GM12801 (cell line): ENCODE data around the gene INPP1.

Experiments used
- TF ChIP-seq, protein P1 (sequence below): IDR thresholded peaks from one replicate; pipeline ENCODE4 v1.5.1; 2011; ENCODE audit warnings: control low read depth; ENCODE audit not compliant: insufficient read length; ENCODE audit errors: extremely low read depth

The INPP1 gene

DNA sequence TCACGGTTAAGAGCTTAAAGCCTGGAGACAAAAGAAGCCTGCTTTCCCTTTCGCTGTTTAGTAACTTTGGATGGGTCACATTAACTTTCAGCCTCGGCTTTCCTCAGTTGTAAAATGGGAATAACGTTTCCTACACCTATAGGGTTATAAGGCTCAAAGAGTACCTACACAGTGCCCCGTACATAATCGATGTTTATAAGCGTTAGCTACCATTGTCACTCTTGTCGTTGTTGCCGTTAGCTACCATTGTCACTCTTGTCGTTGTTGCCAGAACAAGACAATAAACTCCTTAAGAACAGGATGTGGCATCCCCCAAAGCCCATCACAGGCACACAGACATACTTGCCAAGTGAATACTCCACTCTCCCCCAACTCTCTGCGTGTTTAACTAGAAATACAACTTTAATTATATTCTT, 63.9 kb downstream of the INPP1 start:
- TF ChIP-seq, protein P1, sequence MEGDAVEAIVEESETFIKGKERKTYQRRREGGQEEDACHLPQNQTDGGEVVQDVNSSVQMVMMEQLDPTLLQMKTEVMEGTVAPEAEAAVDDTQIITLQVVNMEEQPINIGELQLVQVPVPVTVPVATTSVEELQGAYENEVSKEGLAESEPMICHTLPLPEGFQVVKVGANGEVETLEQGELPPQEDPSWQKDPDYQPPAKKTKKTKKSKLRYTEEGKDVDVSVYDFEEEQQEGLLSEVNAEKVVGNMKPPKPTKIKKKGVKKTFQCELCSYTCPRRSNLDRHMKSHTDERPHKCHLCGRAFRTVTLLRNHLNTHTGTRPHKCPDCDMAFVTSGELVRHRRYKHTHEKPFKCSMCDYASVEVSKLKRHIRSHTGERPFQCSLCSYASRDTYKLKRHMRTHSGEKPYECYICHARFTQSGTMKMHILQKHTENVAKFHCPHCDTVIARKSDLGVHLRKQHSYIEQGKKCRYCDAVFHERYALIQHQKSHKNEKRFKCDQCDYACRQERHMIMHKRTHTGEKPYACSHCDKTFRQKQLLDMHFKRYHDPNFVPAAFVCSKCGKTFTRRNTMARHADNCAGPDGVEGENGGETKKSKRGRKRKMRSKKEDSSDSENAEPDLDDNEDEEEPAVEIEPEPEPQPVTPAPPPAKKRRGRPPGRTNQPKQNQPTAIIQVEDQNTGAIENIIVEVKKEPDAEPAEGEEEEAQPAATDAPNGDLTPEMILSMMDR = no peak

DNA sequence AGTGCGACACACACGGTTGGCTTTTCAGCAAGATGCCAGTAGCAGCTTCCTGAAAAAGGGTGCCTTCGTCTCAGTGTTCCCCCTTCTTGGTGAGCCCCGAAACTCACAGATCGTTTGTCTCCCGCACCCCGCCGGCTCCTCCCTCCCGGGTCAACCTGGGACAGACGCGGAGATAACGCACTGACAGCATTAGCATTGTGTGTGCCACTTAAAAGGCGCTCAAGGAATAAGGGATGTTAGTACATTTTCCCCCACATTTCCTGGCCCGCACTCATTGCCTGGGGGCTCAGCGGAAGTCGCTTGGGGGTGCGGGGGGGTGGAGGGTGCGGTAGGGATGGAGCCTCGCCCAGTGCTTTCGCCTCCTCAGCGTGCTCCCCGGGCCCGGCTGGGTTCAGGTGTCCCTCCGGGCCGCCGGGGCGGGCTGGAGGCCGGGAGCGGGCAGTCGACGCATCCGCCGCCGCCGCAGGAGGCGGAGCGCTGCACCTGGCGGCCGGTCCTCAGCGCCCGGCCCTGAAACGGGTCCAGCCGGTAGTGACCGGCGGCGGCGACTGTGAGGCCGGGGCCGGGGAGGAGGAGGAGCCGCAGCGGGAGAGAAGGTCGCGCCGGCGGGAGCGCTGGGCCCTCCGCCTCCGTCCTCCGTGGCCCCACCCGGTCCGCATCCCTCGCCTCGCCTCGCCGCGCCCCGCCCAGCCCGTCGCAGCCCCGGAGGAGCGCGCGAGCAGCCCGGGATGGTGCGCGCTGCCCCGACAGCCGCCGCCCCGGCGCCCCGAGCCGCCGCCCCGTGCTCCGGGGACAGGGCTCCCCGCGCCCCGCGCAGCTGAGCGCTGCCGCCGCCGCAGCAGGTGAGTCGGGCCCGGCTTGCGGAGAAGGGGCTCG, 64.5 kb downstream of the INPP1 start, which contains the start of gene MFSD6:
TSS of gene MFSD6 (plus strand) at position 694 of the 876 bp plus-strand sequence. CDS start 27,675 bp downstream, outside the sequence.
- TF ChIP-seq, protein P1 = no peak

DNA sequence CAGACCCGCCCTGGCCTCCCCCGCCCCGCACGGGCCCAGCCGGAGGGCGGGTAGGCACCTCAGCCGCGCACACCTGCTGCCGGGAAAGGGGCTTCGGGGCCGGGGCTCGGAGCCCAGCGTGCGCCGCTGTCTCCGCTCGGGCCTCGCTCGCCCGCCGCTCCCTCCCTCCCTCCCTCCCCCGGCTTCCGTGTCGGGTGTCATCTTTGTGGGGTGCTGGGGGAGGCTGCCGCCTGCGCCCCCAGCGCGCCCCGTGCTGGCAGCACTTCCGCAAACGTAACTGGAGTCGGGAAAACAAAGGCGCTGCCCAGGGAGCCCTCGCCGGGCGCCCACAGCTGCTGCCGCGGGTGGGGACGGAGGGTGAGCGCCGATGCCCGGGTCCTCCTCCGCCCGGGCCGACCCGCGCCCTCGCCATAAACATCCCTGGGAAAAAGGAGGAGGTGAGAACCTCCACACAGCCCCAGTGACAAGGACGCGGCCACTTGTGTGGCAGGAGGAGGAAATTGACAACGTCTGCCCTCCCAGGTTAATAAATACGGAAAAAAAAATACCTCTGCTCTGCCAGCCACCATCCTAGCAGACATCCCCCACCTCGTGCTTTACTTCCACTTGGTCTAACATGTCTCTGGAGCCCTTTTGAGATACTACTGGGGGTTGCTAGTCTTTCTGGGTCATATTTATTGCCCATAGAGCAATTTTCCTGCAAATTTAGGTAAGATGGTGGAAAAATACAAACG, 65.3 kb downstream of the INPP1 start:
- TF ChIP-seq, protein P1 = no peak

DNA sequence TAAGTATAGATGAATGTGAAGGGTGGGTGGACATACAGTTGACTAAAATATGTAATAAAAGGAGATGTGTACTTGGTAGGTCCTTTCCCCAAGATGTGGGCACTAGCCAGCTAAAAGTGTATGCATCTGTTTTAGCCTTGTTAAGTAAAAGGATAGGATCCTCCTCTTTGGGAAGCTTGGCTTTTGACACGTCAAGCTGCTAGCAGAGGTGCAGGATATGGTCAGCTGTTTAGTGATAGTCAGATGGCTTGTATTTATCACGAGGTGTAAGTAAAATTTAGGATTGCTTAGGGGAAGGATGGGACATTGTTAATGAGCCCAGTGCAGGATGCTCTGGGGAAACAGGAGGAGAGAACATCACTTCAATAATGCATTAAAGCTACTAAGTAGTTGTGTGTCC, 66.2 kb downstream of the INPP1 start:
- TF ChIP-seq, protein P1 = no peak

DNA sequence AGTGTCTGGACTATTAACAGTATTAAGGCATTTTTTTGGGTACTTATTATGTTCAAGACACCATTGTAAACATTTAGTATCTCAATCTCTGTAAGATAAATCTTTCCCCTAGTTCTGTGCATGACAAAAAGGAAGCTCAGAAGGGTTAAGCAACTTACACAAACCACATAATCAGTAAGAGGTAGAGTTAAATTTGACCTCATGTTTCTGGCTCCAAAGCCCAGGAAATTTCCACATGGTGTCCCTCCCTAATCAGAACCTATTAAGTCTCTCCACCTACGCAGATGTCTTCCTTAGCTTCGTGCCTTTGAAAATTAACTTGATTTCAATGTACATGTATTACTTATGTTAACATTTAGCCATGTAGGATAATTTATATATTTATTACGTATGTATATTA, 66.8 kb downstream of the INPP1 start:
- TF ChIP-seq, protein P1 = no peak

DNA sequence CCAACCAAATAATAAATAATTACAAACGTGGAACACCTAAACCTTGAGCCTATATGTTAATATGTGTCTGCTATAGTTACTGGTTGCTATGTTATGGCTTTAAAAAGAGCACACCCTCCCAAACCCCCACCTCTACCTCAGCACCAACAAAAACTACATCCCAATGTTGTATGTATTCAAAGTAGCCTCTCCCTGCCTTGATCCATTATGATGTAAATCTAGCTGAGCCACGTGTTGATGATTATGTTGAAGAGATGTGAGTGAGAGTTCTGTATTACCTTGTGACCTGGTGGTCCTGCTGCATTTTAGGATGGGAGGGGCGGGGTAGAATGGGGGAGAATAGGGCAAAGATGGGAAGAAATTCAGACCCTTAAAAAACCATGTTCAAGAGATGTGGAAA, 69.6 kb downstream of the INPP1 start:
- TF ChIP-seq, protein P1 = no peak

DNA sequence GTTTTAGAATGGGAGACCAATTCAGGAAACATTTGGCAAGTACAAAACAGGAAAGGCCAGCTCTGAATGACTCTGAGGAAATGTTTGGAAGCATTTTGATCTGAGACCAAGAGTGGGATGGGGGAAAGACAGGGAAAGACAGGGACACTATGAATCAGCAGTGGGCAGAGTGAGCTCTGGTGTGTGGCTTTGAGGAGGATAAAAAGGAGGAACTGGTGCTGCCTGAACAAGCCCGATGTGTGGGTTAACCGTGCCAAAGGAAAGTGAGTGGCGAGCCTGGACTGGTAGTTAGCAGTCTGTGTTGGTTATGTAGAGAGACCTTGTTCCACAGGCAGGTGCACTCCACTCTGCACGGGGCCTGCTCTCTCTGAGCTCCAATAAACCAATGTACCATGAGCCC, 70.0 kb downstream of the INPP1 start:
- TF ChIP-seq, protein P1 = no peak
